Muscle of arm (tissue), 12 donors: ENCODE measurements around the gene UBAP1L. TPM values are rescaled to one million over a fixed set of nuclear protein-coding genes. Genes with fewer than 3 reads are reported as not detected.

Experiments
- DNase-seq: peaks from one replicate; pipeline ENCODE4 v3.0.0-alpha.2; 2013
- polyA plus RNA-seq, 12 donors: library from polyadenylated mRNA; unstranded; fragments of 120-200 nt; gene quantifications; one replicate each; pipeline ENCODE4 v1.2.1, GENCODE V29; 2013; ENCODE audit not compliant: insufficient read length in 12 of 12

Gene UBAP1L
- polyA plus RNA-seq, 12 donors = 2.5 to 8.1 (median 3.9) TPM; not detected in 1

DNA sequence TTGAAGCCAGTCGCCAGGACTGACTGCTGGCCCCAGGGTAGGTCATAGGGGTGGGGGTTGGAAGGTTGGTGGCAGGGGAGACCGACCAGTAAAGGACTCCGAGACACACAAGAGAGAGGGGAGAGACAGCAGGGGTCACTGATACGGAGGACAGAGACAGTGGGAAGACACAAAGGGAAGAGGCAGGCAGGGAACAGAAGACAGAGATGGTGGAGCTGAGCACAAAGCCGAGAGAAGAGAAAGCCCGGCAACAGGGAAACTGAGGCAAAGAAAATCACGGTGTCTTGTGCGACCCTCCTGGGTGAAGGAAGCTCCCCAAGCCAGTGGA, 47.7 kb downstream of the UBAP1L start:
- no peak for DNase-seq

DNA sequence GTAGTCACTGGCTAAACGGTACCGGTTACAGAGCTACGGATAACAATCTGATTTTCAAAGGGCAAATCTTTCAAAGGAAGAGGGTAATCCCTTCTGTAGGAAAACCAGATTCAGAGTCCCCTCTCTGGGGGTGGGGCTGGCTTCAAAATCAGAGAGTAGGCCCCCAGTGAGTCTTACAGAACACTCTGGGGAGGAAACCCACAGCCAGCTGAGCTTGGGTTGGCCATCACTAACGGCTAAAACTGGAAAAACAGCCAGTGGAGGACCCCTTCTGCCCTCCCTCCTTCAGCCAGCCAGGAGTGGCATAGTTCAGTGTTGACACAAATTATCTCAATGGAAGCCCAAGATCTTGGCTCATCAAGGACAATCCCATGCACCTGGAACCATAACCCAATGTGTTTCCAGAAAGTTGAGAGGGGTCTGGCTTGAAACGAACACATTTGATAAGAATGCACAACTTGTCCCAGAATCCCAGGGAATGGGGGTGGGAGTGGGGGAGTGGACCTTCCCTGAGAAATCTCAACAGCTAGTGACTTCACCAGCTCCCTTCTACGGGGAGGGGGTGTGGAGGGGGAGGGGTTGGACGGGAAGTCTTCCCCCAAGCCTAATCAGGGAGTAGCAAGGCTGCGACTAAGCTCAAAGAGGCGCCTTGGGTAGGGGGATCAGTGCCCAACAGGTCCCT, 48.2 kb downstream of the UBAP1L start:
- no peak for DNase-seq

DNA sequence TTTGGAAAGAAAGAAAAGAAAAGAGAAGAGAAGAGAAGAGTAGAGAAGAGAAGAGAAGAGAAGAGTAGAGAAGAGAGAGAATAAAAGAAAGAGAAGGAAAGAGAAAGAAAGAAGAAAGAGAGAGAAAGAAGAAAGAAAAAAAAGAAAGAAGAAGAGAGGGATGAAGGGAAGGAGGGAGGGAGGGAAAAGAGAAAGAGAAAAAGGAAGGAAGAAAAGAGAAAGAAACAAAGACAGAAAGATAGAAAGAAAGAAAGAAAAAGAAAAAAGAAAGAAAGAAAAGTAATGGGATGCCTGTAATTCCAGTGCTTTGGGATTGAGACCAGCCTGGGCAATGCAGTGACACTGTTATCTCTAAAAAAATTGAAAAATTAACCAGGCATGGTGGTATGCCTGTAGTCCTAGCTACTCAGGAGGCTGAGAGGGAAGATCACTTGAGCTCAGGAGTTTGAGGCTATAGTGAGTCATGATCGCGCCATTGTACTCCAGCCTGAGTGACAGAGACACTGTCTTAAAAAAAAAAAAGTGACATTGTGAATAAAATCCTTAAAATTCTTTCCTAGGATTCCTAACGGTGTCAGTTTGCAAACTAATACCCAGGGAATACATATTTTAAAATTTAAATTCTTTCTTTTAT, 48.9 kb downstream of the UBAP1L start:
- no peak for DNase-seq

DNA sequence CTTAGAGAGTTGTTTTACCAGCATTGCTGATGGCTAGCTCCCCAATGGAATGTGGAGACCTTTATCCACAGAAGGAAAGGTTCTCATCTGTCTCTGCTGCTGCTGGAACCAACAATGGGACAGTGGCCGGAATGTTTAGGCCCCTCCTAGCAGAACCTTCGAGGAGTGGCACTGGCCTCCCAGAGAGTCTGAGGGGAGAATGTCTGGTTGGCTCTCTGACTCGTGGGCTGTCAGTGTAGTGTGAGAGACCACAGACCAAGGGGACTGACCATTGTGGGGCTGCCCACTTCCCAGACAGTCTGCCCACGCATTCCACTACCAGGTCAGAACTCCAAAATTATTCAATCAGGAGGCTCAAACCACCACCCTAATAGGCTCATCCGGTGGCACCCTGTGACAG, 52.3 kb downstream of the UBAP1L start:
- no peak for DNase-seq

DNA sequence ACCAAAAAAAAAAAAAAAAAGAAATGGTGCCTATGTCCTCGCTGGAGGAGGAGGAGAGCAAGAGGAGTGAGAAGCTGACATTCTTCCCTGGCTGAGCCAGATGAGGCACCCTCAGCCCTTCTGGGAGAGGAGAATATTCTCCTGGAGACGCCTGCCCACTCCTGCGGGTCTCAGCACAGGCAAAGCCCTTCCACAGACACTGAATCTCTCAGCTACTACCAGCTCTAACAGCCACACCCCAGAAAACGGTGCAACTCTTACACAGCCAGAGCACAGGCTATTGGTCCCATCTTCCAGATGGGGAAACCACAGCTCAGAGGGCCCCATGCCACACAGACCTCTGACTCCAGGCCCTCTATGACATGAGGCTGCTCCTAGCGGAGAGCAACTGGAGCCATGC, 52.9 kb downstream of the UBAP1L start:
- DNase-seq = no peak

DNA sequence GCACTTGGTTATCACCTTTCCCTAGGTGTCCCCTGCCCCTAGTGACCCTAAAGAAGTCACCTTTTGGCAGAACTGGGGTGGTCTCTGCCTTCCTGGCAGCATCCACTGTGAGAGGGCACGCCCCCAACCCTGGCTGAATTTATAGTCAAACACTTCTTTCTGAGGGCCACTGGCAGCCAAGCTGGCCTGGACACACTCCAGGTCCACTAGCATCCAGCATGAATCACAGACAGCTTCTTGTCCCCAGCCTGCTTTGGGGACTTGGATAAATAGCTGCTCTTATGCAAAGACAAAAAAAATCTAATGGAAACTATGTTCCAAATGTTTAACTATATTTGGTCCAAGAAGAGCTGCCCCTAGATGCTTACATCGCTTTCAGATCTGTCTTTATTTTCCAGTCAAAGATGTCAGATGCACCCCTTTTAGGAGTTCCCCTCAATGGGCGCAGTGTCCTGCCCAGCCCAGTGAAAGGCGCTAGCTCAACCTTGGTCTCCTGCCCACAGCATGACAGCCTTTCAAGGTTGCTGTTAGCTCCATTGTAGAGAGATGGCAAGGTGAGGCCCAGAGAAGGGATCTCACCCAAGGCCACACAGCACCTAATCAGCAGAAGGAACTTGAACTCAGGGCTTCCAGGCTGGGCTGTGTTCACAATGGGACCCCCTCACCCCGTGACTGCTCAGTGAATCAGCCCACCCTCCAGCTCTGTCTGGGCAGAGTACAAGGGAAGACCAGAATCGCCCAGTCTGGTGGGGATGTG, 54.2 kb downstream of the UBAP1L start:
- DNase-seq = no peak

DNA sequence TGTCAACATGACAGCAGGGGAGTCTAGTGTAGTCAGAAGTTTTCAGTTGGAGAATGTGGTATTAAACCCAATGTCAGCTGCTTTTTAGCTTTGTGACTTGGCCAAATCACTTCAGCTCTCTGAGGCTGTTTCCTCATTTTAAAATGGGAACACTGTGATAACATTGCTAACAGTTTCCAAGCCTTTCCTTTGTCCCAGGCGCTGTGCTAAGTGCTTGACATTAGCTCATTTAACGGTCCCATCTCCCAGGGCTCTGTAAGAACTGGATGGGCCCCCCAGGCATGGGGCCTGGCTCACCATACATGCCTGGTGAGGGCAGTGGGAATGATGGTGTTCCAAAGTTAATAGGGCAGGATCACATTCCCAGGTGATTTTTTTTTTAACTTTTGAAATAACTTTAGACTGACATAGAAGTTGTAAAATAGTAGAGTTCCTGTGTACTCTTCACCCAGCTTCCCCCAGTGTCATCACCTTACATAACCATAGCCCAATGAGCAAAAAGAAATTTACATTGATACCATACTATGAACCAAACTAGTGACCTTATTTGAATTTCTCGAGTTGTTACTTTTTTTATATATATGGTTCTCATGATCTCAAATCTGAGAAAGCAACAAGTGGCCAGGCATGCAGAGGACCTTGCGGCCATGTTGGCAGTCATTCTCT, 54.9 kb downstream of the UBAP1L start:
- no peak for DNase-seq

DNA sequence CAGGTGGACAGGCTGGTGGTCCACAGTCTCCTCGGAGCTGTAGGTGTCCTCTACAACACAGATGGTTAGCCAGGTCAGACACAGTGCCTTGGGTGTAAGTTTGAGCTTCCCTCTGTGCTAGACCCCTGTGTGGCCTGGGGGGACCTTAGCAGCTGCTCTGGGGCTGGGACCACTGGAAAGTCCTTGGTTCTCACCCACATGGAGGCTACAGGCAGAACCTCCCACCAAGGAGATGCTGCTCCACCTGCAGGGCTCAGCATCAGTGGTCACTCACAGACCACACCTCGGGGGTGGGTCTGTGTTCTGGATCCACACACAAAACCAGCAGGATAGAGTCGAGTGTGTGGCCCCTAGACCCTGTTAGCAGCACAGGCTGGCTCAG, 55.6 kb downstream of the UBAP1L start:
- DNase-seq = no peak

DNA sequence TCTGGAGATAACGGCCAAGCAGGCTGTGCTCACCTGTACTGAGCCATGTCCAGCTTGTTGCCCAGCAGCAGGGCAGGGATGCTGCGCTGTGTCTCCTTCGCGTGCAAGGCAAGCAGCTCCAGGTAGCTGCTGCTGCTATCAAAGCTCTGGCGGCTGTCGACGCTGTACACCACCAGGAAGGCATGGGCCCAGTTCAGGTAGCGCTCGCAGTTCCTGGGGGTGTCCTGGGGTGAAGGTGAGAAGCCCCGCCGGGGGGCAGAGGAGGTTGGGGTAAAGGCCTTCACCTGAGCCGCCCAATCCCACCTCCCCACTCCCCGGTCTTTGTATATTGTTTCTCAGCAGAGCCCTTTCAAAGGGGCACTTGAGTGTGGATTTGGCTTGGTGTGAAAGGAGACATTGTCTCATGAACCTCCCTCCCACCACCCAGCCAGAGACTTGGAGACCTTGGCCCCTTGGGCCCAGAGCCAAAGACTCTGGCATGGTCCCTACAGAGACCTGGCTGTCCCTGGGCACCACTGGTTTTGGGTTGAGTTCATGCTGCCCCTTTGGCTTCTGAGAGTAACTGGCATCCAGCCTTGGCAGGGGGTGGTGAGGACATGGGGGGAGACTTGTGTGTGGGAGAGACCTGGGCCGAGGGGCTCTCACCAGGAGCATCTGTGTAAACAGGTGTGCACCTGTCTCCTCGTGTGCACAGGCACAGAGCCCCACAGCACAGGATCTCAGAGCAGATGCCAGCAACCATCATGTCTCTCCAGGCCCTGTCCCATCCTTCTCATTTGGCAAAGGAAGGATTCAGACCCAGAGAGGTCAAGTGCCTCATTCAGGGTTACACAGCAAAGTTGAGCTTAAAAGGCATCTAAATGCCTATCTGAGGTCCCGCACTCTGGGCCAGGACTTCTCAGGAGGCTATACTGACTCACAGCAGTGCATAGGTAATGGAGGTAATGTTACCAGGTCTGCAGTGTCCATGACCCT, 56.3 kb downstream of the UBAP1L start:
- DNase-seq = no peak

DNA sequence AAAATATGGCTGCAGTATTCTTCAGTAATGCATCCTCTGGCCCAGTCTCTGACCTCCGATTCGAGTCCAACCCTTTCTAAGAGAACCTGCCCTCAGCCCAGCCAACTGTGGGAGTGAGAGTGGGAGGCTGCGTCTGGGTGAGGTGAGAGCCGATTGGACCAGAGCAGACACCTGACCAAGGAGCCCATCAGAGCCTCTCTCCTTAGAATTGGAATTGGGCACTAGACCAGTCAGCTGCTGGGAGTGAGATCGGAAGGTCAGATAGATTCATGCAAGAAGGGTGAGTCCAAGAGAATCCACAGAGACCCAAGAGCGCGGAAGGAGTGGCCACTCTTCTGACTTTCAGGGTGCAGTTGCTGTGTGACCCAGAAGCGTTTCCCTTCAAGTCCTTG, 57.5 kb downstream of the UBAP1L start:
- no peak for DNase-seq

DNA sequence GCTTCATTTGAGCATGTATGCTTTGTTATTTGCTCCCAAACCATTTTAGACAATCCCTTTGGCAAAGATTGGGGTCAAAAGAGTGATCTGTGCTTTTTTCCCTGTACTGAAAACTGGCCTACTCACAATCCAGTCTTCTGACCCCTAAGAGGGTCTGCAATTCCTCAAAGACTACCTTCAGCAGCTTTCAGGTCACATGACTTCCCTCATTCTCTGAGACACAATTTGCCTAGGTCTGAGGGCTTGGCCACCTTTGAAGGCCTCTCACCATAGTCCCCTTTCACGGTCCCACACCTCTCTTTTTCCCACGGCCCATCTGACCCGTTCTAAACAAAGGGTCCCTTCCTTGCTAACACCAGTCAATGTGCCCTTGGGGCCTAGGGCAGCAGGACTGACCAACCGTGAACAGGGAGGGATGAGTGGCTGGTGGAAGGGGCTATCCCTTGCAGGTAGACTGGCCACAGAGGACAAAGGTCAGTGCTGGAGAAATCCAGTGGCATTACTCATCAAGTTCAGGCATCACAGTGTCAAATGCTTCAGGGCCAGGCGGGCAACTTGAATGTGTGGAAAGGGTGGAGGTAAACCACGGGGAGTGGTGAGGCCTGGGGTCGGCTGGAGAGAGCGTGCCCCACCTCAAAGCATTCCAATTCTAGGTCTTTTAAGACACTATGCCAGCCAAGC, 58.0 kb downstream of the UBAP1L start:
- DNase-seq = no peak

DNA sequence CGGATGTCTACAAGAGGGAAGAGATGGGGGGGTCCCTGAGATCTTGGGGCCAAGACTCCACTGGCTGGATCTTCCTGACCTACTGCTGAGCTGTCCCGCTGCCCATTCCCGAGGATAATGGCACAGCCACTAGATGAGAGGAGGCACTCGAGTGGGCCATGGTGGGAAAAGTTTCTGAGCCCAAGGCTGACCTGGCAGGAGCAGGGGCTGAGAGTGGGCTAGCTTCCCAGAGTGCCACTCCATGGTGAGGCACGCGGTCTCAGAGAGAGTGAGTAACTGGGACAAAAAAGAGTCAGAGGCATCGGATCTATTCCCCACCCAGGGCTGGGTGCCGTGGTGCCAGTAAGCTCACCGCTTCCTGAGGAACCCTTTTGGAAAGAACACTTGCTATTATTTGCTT, 58.9 kb downstream of the UBAP1L start:
- DNase-seq = no peak

DNA sequence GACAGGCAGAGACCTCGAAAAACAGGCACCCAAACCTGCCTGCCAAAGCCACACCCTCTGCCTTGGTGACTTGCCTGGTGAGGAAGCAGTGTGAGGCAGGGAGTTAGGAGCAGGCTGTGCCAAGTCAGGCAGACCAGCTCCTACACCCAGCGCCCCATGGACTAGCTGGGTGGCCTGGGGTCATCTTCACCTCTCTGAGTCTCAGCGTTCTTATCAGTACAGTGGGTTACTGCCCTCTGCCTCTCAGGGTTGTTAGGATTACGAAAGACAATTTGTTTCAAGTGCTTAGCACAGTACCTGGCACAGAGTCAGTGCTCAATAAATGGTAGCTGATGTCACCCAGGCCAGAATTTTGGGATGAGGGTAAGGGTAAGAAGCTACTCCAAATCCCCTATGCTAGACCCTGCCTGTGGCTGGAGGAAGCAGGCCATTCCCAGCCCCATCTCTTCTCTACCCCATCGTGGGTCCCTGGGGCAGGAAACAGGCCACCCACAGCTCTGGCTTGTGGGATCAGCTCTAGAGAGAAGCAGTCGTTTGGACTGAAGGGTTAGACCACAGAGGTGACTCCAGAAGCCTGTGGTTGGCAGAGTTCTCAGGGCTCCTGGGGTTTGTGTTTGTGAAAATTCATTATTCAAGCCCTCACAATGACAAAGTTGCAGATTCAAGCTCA, 59.7 kb downstream of the UBAP1L start:
- no peak for DNase-seq

DNA sequence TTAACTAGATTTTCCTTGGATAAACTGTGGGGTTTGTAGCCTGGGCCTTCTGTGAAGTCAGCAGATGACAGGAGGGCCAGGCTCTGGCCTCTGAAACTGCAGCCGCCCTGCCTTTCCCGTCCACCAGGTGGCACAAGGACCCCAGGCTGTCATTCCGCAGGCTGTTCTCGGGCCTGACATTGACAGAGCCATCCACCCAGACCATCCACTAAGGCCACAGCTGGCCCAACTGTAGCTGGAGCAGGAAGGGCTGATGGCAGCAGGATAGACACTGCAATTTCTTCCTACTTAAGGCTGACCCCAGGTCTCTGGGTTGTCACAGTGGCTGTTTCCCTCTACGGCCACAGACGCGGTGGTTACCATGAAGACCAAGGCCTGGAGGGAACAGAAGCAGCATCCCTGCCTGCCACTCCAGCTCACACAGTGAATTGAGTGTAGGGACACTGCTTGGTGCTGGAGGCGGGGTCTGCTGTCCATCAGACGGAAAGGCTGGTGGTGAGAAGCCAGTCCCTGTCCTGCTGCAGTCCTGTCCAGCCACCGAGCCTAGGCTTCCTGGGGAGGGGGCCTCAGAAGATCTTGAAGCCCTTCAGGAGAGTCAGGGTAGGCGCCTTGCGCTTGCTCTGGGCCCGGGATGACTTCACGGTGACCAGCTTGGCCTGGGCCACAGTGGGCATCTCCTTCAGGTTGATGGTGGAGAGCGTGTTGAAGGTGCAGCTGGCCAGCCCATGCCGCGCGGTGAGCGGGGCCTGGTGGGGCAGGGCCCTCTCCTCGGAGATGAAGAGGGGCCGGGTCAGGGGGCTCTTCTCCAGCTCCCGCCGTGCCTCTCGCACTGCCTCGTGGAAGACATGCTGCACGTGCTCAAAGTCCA, 60.4 kb downstream of the UBAP1L start:
- peak; percentile 77 for DNase-seq

DNA sequence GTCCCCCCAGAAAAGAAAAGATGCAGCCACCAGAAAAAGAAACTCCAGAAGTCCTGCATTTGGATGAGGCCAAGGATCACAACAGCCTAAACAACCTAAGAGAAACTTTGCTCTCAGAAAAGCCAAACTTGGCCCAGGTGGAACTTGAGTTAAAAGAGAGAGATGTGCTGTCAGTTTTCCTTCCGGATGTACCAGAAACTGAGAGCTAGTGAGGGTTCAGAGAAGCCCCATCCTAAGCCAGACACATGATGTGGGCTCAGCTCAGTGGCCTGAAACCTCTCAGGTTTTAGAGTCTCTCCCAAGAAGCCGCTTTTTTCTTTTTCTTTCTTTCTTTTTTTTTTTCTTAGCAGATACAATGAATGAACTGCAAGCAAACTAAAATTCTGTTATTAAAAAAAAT, 62.0 kb downstream of the UBAP1L start:
- DNase-seq = no peak

DNA sequence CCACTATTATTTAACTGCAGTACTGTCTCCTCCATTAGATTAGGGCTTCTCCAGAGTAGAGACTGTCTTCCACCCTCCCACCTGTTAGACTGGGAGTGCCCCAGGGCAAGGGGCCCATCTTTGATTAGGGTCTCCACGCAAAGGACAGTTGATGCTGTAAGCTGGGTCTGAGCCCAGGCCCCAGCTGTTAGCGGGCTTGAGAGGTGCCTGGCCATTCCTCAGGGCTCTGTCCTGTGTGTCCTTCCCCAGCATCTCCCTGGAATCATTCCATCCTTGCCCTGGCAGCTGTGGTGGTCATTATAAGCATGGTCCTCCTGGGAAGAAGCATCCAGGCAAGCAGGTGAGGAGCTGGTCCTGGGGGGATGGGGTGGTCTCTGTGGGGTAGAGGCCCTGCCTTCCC, 63.7 kb downstream of the UBAP1L start:
- no peak for DNase-seq

DNA sequence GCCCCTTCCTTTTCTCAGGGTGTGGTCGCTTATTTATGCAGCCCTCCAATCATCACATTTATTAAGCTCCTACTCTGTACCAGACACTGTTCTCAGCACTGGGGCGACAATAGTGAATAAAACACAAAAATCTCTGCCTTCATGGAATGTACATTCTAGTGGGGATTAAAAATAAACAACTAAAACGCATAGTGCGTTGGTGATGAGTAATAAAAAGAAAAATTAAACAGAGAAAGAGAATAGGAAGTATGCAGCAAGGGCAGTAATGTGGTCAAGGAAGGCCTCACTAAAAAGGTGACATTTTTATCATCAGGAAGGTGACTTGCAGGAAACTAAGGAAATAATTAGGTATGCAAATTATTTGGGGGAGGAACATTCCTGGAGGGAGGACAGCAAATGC, 64.7 kb downstream of the UBAP1L start:
- DNase-seq = no peak

DNA sequence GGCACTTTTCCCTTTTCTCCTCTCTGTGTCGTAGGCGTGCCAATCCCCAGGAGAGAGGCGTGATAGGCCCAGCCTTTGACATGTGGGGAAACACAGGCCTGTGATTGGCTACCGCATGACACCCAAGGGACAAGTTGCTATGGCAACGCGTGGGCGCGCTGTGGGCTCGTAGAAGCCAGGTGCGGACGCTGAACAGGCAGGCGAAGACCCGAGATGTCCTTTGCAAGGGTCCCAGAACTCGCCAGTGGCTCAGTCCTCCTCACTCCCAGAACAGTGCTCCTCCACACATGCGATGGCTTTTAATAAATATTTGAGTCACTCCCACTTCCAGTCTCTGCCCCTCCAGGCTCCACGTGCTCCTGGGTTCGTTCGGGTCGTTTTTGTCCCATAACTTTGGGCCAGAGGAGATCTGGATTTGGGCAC, 65.6 kb downstream of the UBAP1L start:
- peak; percentile 90 for DNase-seq

DNA sequence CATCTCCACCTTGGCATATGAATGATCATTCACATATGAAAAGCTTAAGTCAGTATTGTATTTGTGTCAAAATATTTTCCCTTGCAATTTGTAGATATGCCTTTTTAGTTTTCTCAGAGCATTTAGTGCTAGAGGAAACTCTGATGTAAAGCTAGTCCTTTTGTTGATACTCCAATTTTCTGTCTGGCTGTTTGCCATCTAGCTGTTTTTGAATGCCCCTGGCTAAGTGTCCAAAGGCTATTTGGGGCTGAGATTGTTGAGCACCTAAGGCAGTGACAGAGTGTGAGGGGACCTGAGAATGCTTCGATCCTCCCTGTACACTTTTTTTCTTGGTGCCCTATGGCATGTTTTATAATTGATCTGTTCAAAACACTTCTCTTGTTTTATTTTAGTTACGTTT, 66.8 kb downstream of the UBAP1L start:
- no peak for DNase-seq
